IPS-20b (cell line): ENCODE results near the gene AKAP8L.
A peak's percentile ranks its signal among the peaks of the same experiment; 100 is the strongest.

ENCODE experiments used
- H3K27ac ChIP-seq: one replicate; pipeline ENCODE4 v1.5.1; 2013; ENCODE audit warnings: low read length
- H3K27me3 ChIP-seq: 2 replicates; pipeline ENCODE4 v1.6.1; 2013; ENCODE audit warnings: mild to moderate bottlenecking, low read length, inconsistent platforms; ENCODE audit not compliant: insufficient read depth
- H3K36me3 ChIP-seq: 2 replicates; pipeline ENCODE4 v1.6.1; 2013; ENCODE audit warnings: low read depth, mild to moderate bottlenecking, inconsistent platforms, low read length, moderate library complexity; ENCODE audit not compliant: insufficient read depth
- H3K4me1 ChIP-seq: 2 replicates; pipeline ENCODE4 v1.6.1; 2013; ENCODE audit warnings: mild to moderate bottlenecking, control low read depth, inconsistent platforms, low read length, moderate library complexity; ENCODE audit not compliant: insufficient read depth
- H3K4me3 ChIP-seq: 2 replicates; pipeline ENCODE4 v1.5.1; 2013; ENCODE audit warnings: mild to moderate bottlenecking, low read length, inconsistent platforms
- H3K9ac ChIP-seq: 2 replicates; pipeline ENCODE4 v1.6.1; 2013; ENCODE audit warnings: low read depth, mild to moderate bottlenecking, inconsistent platforms, low read length, moderate library complexity
- H3K9me3 ChIP-seq: 2 replicates; pipeline ENCODE4 v1.6.1; 2013; ENCODE audit warnings: mild to moderate bottlenecking, low read depth, low read length, inconsistent platforms; ENCODE audit not compliant: insufficient read depth

Gene AKAP8L

GRCh38 chr19:15437355-15438123 lies 18.8 kb upstream of the AKAP8L start:
- Histone ChIP-seq H3K27ac (no peak overlapping the region), H3K9me3 (no peaks in the 10 kb centered on the region), H3K4me3 (no peak overlapping the region), H3K9ac (no peak overlapping the region), H3K36me3 (no peaks in the 10 kb centered on the region), H3K4me1 (no peaks in the 10 kb centered on the region), H3K27me3 (no peaks in the 10 kb centered on the region)

GRCh38 chr19:15436826-15437110 lies 18.0 kb upstream of the AKAP8L start:
- Histone ChIP-seq H3K27me3 (no peaks in the 10 kb centered on the region), H3K27ac (no peak overlapping the region), H3K4me1 (no peaks in the 10 kb centered on the region), H3K9me3 (no peaks in the 10 kb centered on the region), H3K36me3 (no peaks in the 10 kb centered on the region), H3K4me3 (no peak overlapping the region), H3K9ac (no peak overlapping the region)

GRCh38 chr19:15436012-15436825 lies 17.4 kb upstream of the AKAP8L start:
- Histone ChIP-seq H3K4me3 (no peak overlapping the region), H3K27me3 (no peaks in the 10 kb centered on the region), H3K27ac (no peak overlapping the region), H3K36me3 (no peaks in the 10 kb centered on the region), H3K9ac (no peak overlapping the region), H3K4me1 (no peaks in the 10 kb centered on the region), H3K9me3 (no peaks in the 10 kb centered on the region)

- Histone ChIP-seq H3K27ac (no peak overlapping the region), H3K36me3 (no peaks in the 10 kb centered on the region; the same call in 1 of the 2 replicates), H3K9me3 (no peaks in the 10 kb centered on the region), H3K4me3 (peak overlapping the region; percentile 77), H3K27me3 (no peaks in the 10 kb centered on the region), H3K9ac (no peak overlapping the region), H3K4me1 (no peaks in the 10 kb centered on the region)
Measured at GRCh38 chr19:15433519-15434069, 14.8 kb upstream of the AKAP8L start.

- no peaks in the 10 kb centered on the region for H3K9me3 ChIP-seq
- H3K4me1 ChIP-seq: no peaks in the 10 kb centered on the region
- H3K27ac ChIP-seq: no peak overlapping the region
- peak overlapping the region; percentile 77 for H3K4me3 ChIP-seq
- H3K9ac ChIP-seq: peak overlapping the region; percentile 61; the same call in 1 of the 2 replicates
- no peaks in the 10 kb centered on the region for H3K27me3 ChIP-seq
- no peaks in the 10 kb centered on the region; the same call in 1 of the 2 replicates for H3K36me3 ChIP-seq
Measured at GRCh38 chr19:15432629-15433518, 14.1 kb upstream of the AKAP8L start.

- Histone ChIP-seq H3K36me3 (peaks cover 3% of the 10 kb centered on the region), H3K4me3 (peak overlapping the region; percentile 90), H3K9ac (peak overlapping the region; percentile 83), H3K27ac (no peak overlapping the region), H3K4me1 (no peaks in the 10 kb centered on the region), H3K27me3 (no peaks in the 10 kb centered on the region), H3K9me3 (no peaks in the 10 kb centered on the region)
Measured at GRCh38 chr19:15432018-15432494, 13.3 kb upstream of the AKAP8L start.

- H3K27ac ChIP-seq: no peak overlapping the region
- no peaks in the 10 kb centered on the region for H3K4me1 ChIP-seq
- peak overlapping the region; percentile 83 for H3K9ac ChIP-seq
- no peaks in the 10 kb centered on the region for H3K9me3 ChIP-seq
- H3K27me3 ChIP-seq: no peaks in the 10 kb centered on the region
- peaks cover 9% of the 10 kb centered on the region for H3K36me3 ChIP-seq
- peak overlapping the region; percentile 90 for H3K4me3 ChIP-seq
Measured at GRCh38 chr19:15431396-15432017, 12.7 kb upstream of the AKAP8L start.

- H3K4me1 ChIP-seq: no peaks in the 10 kb centered on the region
- no peak overlapping the region; the same call in 1 of the 2 replicates for H3K4me3 ChIP-seq
- H3K27me3 ChIP-seq: no peaks in the 10 kb centered on the region
- H3K9me3 ChIP-seq: no peaks in the 10 kb centered on the region
- no peak overlapping the region for H3K27ac ChIP-seq
- H3K36me3 ChIP-seq: peaks cover 16% of the 10 kb centered on the region
- H3K9ac ChIP-seq: no peak overlapping the region
Measured at GRCh38 chr19:15430526-15431120, 11.8 kb upstream of the AKAP8L start.

- Histone ChIP-seq H3K4me1 (no peaks in the 10 kb centered on the region), H3K27me3 (no peaks in the 10 kb centered on the region), H3K27ac (no peak overlapping the region), H3K4me3 (no peak overlapping the region), H3K9ac (no peak overlapping the region), H3K36me3 (peaks cover 22% of the 10 kb centered on the region), H3K9me3 (no peaks in the 10 kb centered on the region)
Measured at GRCh38 chr19:15429825-15430467, 11.2 kb upstream of the AKAP8L start.

GRCh38 chr19:15428956-15429824 lies 10.4 kb upstream of the AKAP8L start:
- Histone ChIP-seq H3K4me3 (no peak overlapping the region), H3K36me3 (peaks cover 30% of the 10 kb centered on the region), H3K9me3 (no peaks in the 10 kb centered on the region), H3K4me1 (no peaks in the 10 kb centered on the region), H3K9ac (no peak overlapping the region), H3K27me3 (no peaks in the 10 kb centered on the region), H3K27ac (no peak overlapping the region)
